ENCODE results near the gene CATSPER3.

CATSPER3 gene

GRCh38 chr5:134967607-134968006 lies at the start of gene CATSPER3:
Gene CATSPER3, plus strand, starts transcription at chr5:134967907. Its CDS starts 85 bp downstream, at chr5:134967992.
- DNase-seq (ENCODE audit: low spot score) = no peak
- TF ChIP-seq, protein P1, sequence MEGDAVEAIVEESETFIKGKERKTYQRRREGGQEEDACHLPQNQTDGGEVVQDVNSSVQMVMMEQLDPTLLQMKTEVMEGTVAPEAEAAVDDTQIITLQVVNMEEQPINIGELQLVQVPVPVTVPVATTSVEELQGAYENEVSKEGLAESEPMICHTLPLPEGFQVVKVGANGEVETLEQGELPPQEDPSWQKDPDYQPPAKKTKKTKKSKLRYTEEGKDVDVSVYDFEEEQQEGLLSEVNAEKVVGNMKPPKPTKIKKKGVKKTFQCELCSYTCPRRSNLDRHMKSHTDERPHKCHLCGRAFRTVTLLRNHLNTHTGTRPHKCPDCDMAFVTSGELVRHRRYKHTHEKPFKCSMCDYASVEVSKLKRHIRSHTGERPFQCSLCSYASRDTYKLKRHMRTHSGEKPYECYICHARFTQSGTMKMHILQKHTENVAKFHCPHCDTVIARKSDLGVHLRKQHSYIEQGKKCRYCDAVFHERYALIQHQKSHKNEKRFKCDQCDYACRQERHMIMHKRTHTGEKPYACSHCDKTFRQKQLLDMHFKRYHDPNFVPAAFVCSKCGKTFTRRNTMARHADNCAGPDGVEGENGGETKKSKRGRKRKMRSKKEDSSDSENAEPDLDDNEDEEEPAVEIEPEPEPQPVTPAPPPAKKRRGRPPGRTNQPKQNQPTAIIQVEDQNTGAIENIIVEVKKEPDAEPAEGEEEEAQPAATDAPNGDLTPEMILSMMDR (IDR thresholded peaks at IDR 0.05; ENCODE audit: extremely low read depth, missing control alignments) = no peak

DNA sequence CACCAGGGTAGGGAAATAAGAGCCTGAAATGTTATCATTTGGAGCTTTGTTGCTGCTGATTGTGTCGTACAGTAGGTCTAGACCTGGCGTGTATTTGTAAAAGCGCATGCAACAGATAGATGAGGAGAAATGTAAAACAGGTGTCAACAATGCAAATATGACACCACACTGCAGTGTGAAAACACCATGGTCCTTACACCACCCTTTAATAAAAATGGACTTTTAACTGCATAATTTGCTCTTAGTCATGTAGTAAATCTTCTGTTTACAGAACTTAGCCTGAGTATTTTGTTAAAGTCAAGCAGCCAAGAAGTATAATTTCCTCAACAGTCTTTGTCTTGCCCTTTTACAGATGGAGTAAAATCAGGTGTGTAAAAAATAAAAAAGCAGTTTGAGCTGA lies 48.8 kb upstream of the CATSPER3 start:
- DNase-seq (ENCODE audit: low spot score) = no peak
- TF ChIP-seq, protein P1 (IDR thresholded peaks at IDR 0.05; ENCODE audit: extremely low read depth, missing control alignments) = no peak

- no peak for DNase-seq (ENCODE audit: low spot score)
- TF ChIP-seq, protein P1 (IDR thresholded peaks at IDR 0.05; ENCODE audit: extremely low read depth, missing control alignments) = no peak
Observed at GRCh38 chr5:134920848-134921575, 46.7 kb upstream of the CATSPER3 start.

DNA sequence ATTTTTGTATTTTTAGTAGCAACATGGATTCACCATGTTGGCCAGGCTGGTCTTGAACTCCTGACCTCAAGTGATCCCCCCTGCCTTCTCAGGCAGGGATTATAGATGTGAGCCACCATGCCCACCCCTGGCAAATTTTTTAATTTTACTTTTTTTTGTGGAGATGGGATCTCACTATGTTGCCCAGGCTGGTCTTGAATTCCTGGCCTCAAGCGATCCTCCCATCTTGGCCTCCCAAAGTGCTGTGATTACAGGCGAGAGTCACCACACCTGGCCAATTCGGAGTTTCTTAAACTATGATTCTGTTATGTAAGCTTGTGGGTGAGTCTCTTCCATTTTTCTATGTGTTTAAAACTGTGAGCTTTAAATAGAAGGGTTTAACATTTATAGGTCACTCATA lies 35.2 kb upstream of the CATSPER3 start:
- DNase-seq (ENCODE audit: low spot score) = no peak

GRCh38 chr5:134934202-134934601 lies 33.5 kb upstream of the CATSPER3 start:
- TF ChIP-seq, protein P1 (IDR thresholded peaks at IDR 0.05; ENCODE audit: extremely low read depth, missing control alignments) = no peak
- no peak for DNase-seq (ENCODE audit: low spot score)

More for the DNA sequence above, 35.2 kb upstream of the CATSPER3 start:
- TF ChIP-seq, protein P1 (IDR thresholded peaks at IDR 0.05; ENCODE audit: extremely low read depth, missing control alignments) = no peak

GRCh38 chr5:134935711-134936602 lies 31.8 kb upstream of the CATSPER3 start:
- TF ChIP-seq, protein P1 (IDR thresholded peaks at IDR 0.05; ENCODE audit: extremely low read depth, missing control alignments) = no peak
- no peak for DNase-seq (ENCODE audit: low spot score)

DNA sequence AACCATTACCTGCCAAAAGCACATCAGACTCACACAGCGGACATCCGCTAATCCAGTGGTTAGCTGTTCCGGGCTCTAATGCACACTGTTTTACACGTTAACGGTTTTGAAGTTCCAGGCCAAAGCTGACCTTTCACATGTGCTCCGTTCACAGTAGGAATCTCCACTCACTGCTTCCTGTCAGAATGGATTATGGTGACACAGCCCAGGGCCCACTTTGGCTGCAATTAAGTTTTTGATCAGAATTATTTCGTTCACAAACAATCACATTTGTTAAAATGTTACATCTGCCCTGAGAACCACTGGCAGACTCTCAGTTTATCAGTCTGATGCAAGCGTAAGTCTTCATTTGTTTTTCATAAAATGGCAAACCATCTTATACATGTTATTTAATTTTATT lies 30.2 kb upstream of the CATSPER3 start:
- no peak for DNase-seq (ENCODE audit: low spot score)
- TF ChIP-seq, protein P1 (IDR thresholded peaks at IDR 0.05; ENCODE audit: extremely low read depth, missing control alignments) = no peak
